Iris pigment epithelial cell (primary cell): ENCODE results near the gene UGT1A9.
"Not testable (repeated sequence)": the region's sequence is repeated elsewhere in the genome, so short reads cannot be mapped to it uniquely, and the experiment has no call there.

Experiments
- DNase-seq: peaks from one replicate; pipeline ENCODE4 v3.0.0-alpha.2; 2011; ENCODE audit warnings: low read depth

Gene UGT1A9

DNA sequence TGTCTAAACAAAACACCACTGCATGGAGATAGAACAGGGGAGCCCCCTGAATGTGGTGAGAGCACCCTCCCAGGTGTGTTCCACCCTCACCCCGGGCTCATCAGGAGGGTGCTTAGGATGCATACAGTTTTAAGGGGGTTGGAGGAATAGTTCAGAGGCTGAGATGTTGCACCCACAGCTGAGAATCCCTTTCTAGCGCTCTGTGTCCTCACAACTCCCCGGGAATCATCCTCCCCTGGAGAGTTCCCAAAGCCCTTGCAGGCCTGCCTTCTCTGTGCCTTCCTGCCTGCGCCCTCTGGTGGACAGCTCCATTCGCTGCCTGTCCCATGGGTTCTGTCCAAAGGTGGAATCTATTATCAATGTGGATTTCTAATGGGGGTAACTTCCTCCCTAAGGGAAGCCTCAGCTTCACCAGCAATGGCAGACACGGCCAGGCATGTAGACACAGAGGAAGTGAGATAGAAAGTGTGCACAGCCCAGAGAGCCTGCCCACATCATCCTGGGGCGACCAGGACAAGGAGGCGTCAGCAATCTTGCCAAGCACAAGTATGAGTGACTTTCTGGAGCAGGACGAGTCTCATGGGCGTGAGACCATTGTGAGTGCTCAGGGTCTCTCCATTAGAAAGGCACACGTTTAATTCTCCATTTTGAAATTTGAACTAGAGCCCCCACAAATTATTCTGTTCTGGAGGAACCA lies 39.8 kb downstream of the UGT1A9 start:
- peak; percentile 69 for DNase-seq

DNA sequence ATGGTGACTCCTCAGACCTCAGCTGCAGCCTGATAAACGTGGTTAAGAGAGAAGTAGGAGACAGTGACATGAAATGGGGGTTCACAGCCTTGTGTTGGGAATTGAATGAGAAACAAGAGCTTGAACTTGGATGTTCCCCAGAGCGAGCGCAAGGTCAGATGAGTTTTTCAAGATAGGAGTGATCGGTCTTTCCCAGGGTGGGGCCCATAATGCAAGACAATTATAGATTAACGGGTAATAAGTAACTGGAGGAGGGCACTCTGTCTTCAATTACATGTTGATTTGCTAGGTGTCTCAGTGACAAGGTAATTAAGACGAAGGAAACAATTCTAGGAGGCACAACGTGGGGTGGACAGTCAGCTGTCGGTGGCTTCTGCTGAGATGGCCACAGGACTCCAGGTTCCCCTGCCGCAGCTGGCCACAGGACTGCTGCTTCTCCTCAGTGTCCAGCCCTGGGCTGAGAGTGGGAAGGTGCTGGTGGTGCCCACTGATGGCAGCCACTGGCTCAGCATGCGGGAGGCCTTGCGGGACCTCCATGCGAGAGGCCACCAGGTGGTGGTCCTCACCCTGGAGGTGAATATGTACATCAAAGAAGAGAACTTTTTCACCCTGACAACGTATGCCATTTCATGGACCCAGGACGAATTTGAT lies 41.0 kb downstream of the UGT1A9 start, which contains the start of gene UGT1A5:
Gene UGT1A5, plus strand, starts transcription at position 297 of the 651 bp plus-strand sequence. Its CDS starts 85 bp downstream, at position 382.
- DNase-seq = no peak

DNA sequence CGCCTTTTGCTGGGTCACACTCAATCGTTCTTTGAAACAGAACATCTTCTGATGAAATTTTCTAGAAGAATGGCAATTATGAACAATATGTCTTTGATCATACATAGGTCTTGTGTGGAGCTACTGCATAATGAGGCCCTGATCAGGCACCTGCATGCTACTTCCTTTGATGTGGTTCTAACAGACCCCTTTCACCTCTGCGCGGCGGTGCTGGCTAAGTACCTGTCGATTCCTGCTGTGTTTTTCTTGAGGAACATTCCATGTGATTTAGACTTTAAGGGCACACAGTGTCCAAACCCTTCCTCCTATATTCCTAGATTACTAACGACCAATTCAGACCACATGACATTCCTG lies 41.5 kb downstream of the UGT1A9 start:
- DNase-seq = no peak

DNA sequence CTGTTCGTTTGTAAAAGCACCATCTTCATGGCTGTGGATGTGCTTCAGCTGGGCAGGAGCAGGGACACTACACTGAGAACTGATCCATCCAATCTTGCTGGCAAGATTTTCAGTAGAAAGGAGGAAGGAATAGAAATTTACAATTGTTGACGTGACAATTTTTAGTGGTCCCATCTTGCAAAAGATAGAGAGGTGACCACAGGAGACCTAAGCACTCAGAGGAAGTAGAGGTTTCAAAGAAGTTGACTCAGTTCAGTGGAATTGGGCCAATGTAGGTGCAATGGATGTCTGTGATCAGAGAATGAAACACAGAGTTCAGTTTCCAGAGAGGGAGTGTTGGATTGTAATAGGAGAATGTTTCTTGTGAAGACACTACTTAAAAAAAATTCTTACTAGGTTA lies 42.4 kb downstream of the UGT1A9 start:
- DNase-seq = no peak

DNA sequence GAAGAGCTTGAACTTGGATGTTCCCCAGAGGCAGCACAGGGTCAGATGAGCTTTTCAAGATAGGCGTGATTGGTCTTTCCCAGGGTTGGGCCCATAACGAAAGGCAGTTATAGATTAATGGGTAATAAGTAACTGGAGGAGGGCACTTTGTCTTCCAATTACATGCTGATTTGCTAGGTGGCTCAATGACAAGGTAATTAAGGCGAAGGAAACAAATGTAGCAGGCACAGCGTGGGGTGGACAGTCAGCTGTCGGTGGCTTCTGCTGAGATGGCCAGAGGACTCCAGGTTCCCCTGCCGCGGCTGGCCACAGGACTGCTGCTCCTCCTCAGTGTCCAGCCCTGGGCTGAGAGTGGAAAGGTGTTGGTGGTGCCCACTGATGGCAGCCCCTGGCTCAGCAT lies 46.9 kb downstream of the UGT1A9 start, which contains the start of gene UGT1A4:
Gene UGT1A4, plus strand, starts transcription at position 185 of the 400 bp plus-strand sequence. Its CDS starts 85 bp downstream, at position 270.
- DNase-seq = no peak

DNA sequence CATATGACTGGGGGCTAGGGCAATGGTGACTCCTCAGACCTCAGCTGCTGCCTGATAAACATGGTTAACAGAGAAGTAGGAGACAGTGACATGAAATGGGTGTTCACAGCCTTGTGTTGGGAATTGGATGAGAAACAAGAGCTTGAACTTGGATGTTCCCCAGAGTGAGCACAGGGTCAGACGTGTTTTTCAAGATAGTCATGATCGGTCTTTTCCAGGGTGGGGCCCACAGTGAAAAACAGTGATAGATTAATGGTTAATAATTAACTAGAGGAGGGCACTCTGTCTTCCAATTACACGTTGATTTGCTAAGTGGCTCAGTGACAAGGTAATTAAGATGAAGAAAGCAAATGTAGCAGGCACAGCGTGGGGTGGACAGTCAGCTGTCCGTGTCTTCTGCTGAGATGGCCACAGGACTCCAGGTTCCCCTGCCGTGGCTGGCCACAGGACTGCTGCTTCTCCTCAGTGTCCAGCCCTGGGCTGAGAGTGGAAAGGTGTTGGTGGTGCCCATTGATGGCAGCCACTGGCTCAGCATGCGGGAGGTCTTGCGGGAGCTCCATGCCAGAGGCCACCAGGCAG lies 57.1 kb downstream of the UGT1A9 start, which contains the start of gene UGT1A3:
Gene UGT1A3, plus strand, starts transcription at position 320 of the 579 bp plus-strand sequence. Its CDS starts 85 bp downstream, at position 405.
- DNase-seq = no peak

DNA sequence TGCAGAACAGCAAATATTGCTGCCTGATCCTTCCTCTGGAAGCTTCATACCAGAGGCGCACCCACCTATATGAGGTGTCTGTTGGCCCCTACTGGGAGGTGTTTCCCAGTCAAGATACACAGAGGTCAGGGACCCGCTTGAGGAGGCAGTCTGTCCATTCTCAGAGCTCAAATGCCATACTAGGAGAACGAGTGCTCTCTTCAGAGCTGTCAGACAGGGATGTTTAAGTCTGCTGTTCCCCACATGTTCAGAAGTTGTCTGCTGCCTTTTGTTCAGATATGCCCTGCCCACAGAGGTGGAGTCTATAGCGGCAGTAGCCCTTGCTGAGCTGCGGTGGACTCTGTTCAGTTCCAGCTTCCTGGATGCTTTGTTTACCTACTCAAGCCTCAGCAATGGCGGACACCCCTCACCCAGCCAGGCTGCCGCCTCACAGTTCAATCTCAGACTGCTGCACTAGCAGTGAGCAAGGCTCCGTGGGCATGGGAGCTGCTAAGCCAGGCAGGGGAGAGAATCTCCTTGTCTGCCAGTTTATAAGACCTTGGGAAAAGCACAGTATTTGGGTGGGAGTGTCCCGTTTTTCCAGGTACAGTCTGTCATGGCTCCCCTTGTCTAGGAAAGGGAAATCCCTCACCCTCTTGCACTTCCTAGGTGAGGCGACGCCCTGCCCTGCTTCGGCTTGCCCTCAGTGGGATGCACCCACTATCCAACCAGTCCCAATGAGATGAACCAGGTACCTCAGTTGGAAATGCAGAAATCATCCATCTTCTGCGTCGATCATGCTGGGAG lies 65.4 kb downstream of the UGT1A9 start:
- DNase-seq = not testable (repeated sequence)

DNA sequence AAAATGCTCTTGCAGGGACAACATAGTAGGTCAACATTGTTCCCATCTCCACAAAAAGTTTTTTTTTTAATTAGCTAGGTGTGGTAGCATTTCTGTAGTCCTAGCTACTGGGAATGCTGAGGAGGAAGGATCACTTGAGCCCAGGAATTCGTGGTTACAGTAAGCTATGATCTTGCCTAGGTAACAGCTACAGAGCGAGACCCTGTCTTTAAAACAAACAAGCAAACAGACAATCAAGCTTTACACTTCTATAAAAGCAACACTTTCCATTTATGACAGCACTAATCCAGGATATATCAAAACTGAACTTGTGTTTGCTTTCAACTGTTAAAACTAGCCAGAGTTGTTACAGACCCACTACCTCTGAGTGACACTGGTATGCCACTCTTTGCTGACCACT lies 69.2 kb downstream of the UGT1A9 start:
- DNase-seq = no peak

DNA sequence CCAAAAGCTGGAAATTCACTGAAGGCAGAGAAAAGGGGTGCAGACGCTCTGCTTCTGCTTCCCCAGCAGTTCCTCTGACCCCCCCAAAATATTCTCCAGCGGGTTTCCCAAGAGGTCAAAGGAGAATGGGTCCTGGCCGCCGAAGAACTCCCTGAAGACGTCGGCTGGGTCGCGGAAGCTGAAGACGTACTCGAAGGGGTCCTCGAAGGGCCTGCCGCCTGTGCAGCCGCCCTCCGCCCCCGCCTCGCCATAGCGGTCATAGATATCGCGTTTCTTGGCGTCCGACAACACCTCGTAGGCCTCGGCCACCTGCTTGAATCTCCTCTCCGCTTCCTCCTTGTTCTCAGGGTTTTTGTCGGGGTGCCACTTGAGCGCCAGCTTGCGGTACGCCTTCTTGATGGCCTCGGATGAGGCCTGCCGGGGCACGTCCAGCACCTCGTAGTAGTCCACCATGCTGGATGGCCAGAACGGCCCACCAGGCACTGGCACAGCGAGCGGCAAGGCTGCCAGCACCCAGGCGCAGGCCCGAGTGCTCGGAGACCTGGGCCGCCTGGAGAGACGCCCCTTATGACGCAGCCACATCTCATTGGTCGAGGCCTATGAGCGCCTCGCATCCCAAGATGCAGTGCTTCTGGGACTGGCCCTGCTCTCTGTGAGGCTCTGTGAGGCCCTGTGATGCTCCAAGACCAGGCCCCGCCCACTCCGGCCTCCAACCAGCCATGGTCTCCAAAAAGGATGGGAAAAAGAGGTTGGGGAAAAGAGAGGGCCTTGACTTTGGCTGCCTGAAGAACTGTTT lies 72.0 kb downstream of the UGT1A9 start:
- DNase-seq = no peak

DNA sequence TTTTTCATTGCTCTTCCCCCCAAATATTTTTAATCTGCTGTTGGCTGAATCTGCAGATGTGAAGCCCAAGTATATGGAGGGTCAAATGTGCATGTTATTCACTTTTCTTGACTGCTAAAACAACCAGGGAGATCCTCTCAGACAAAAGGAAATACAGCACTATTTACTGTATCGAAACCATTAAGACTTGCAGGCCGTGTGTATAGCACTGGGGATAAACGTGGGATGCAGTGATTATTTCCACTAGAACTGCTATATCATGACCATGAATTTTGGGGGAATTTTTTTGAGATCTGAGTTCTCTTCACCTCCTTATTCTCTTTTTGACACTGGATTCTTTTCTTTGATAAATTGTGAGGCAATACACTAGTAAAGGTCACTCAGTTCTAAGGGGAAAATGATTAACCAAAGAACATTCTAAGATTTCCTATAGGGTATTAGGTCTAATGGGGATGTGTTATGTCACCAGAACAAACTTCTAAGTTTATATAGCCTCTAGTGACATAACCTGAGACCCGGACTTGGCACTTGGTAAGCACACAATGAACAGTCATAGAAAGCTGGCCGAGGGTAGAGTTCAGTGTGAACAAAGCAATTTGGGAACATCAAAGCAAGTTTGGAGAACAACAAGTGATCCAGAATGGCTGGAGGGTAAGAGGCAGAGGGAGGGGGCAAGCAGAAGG lies 73.5 kb downstream of the UGT1A9 start:
- no peak for DNase-seq

DNA sequence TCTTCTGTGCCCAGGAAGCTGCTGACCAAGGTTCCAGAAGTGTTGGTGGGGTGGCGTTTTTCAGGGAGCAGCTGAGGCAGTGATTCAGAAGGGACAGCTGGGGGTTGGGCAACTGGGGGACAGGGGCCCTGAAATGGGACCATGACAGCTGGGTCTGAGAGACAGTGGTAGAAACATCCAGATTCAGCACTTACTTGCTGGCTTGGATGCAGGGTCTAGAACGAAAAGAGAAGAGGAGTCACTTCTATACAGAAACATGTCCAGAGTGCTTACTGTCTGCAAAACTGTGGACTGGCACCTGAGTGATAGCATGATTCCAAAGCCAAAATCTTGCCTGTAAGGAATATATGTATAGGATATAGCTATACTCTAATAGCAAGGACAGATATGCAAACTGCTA lies 74.1 kb downstream of the UGT1A9 start:
- not testable (repeated sequence) for DNase-seq

DNA sequence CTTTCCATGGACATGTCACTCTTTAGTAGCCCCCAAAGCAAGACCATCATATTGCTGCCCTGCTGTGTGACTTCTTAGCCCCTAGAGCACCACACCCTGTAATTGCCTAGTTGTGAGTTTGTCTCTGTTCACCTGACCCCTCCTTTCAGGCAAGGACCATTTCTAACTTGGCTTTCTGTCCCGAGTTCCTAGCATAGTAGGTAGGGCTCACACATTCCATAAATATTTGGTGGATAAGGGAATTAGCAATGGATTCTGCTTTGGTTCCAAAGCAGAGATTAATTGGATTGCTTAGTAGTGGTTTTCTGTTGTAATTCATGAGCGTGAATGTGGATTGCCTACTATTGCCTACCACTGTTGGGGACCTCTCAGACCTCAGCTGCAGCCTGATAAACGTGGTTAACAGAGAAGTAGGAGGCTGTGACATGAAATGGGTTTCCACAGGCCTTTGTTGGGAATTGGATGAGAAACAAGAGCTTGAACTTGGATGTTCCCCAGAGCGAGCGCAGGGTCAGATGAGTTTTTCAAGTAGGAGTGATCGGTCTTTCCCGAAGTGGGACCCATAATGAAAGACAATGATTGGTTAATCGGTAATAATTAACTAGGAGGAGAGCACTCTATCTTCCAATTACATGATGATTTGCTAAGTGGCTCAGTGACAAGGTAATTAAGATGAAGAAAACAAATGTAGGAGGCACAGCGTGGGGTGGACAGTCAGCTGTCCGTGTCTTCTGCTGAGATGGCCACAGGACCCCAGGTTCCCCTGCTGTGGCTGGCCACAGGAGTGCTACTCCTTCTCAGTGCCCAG lies 75.0 kb downstream of the UGT1A9 start:
- no peak for DNase-seq

DNA sequence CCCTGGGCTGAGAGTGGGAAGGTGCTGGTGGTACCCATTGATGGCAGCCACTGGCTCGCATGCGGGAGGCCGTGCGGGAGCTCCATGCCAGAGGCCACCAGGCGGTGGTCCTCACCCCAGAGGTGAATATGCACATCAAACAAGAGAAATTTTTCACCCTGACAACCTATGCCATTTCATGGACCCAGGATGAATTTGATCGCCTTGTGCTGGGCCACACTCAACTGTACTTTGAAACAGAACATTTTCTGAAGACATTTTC lies 75.5 kb downstream of the UGT1A9 start:
- DNase-seq = no peak

DNA sequence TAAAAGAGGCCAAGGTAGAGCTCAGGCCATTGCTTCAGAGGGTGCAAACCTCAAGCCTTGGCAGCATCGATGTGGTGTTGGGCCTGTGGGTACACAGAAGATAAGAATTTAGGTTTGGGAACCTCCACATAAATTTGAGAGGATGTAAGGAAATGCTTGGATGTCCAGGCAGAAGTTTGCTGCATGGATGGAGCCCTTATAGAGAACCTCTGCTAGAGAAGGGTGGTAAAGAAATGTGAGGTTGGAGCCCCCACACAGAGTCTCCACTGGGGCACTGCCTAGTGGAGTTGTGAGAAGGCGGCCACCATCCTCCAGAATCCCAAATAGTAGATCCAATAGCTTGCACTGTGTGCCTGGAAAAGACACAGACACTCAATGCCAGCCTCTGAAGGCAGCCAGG lies 79.0 kb downstream of the UGT1A9 start:
- DNase-seq = not testable (repeated sequence)

DNA sequence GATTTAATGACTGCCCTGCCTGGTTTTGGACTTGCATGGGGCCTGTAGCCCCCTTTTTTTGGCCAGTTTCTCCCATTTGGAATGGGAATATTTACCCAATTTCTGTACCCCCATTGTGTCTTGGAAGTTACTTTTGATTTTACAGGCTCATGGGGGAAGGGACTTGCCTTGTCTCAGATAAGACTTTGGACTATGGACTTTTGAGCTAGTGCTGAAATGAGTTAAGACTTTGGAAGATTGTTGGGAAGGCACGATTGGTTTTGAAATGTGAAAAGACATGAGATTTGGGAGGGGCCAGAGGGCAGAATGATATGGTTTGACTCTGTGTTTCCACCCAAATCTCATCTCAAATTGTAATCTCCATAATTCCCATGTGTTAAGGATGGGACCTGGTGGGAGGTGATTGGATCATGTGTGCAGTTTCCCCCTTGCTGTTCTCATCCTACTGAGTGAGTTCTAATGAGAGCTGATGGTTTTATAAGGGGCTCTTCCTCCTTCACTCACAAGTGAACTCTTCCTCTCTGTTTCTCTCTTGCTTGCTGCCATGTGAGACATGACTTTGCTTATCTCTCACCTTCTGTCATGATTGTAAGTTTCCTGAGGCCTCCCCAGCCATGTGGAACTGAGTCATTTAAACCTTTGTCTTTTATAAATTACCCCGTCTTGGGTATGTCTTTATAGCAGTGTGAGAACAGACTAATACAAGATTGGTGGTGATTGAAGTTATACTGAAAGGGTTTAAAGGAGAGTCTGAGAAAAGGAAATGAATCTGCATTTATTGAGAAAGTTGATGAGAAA lies 79.7 kb downstream of the UGT1A9 start:
- DNase-seq = not testable (repeated sequence)

DNA sequence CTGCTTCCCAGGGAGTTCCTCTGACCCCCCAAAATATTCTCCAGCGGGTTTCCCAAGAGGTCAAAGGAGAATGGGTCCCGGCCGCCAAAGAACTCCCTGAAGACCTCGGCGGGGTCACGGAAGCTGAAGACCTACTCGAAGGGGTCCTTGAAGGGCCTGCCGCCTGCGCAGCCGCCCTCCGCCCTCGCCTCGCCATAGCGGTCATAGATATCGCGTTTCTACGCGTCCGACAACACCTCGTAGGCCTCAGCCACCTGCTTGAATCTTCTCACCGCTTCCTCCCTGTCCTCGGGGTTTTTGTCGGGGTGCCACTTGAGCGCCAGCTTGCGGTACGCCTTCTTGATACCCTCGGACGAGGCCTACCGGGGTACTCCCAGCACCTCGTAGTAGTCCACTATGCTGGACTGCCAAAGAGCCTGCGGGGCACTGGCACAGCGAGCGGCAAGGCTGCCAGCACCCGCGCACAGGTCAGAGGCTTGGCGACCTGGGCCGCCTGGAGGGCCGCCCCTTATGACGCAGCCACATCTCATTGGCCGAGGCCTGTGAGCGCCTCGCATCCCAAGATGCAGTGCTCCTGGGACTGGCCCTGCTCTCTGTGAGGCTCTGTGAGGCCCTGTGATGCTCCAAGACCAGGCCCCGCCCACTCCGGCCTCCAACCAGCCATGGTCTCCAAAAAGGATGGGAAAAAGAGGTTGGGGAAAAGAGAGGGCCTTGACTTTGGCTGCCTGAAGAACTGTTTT lies 83.3 kb downstream of the UGT1A9 start:
- DNase-seq = no peak

DNA sequence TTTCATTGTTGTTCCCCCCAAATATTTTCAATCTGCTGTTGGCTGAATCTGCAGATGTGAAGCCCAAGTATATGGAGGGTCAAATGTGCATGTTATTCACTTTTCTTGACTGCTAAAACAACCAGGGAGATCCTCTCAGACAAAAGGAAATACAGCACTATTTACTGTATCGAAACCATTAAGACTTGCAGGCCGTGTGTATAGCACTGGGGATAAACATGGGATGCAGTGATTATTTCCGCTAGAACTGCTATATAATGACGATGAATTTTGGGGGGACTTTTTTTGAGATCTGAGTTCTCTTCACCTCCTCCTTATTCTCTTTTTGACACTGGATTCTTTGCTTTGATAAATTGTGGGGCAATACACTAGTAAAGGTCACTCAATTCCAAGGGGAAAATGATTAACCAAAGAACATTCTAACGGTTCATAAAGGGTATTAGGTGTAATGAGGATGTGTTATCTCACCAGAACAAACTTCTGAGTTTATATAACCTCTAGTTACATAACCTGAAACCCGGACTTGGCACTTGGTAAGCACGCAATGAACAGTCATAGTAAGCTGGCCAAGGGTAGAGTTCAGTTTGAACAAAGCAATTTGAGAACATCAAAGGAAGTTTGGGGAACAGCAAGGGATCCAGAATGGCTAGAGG lies 84.9 kb downstream of the UGT1A9 start:
- no peak for DNase-seq

DNA sequence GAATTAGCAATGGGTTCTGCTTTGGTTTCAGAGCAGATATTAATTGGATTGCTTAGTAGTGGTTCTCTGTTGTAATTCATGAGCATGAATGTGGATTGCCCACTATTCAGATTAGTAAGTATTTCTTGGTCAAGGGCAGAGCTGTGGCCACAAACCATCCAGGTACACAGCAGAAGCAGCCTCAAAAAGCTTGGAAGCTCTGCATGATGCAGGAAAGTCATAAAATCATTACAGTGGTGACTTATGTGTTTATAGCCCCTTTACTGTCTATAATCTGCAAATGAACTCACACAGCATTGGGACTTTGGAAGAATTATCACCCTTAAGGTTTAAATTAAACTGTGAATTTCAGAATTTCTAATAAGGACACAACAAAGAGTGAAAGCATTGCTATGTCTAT lies 86.4 kb downstream of the UGT1A9 start:
- DNase-seq = no peak
